ENCODE results near the gene IGHMBP2. TPM values are rescaled to one million over a fixed set of nuclear protein-coding genes. Genes with fewer than 3 reads are reported as not detected.
"Not testable (repeated sequence)": the region's sequence is repeated elsewhere in the genome, so short reads cannot be mapped to it uniquely, and the experiment has no call there.

The IGHMBP2 gene
- total RNA-seq, 1 donor from 2014 or later: 31.6 TPM

- Mint-ChIP-seq H3K27me3 (ENCODE audit: low read depth) (peaks cover 4% of the 10 kb centered on the region), H3K4me1 (ENCODE audit: low read depth) (peaks cover 15% of the 10 kb centered on the region), H3K9me3 (no peaks in the 10 kb centered on the region), H3K4me3 (ENCODE audit: low read depth) (no peak overlapping the region), H3K36me3 (ENCODE audit: low read depth) (peaks cover 5% of the 10 kb centered on the region), H3K27ac (no peak overlapping the region)
- intact Hi-C loops (cut with micrococcal nuclease): no loop called here
- DNase-seq (ENCODE audit: low spot score): no peak
Observed at GRCh38 chr11:68969386-68969785, 65.7 kb downstream of the IGHMBP2 start.

DNA sequence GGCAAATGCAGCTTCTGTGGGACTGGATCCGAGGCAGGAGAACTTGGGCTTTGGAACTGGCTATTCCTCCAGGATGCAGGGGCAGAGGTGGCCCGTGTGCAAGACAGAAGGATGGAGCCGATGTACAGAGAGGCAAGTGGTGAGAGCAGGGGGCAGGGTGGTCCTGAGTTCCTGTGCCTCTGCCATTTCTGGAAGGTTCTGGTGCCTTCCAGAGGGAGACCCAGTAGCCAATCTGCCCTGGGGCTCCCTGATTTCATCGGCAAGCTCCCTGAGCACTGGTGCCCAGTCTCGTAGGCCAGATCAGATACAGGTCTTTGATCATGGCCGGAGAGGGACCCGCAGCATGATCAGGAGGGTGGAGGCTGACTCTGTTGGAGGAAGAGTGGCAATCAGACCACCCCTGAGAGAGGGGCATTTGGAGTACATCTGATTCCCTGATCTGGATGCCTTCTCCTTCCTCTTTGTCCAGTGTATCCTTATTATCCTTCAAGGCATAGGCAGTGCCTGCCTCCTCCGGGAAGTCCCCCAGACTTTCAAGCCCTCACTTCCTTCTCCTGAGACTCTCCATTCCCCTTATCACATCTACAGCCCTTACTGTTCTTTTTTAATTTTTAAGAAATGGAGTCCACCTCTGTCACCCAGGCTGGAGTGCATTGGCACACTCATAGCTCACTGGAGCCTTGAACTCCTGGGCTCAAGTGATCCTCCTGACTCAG lies 67.4 kb downstream of the IGHMBP2 start:
- Mint-ChIP-seq H3K36me3 (ENCODE audit: low read depth) (no peaks in the 10 kb centered on the region), H3K4me1 (ENCODE audit: low read depth) (peaks cover 6% of the 10 kb centered on the region), H3K9me3 (no peaks in the 10 kb centered on the region), H3K27ac (no peak overlapping the region), H3K27me3 (ENCODE audit: low read depth) (peaks cover 4% of the 10 kb centered on the region), H3K4me3 (ENCODE audit: low read depth) (no peak overlapping the region)
- intact Hi-C loops (cut with micrococcal nuclease): no loop called here
- no peak for DNase-seq (ENCODE audit: low spot score)

- no peak for DNase-seq (ENCODE audit: low spot score)
Observed at GRCh38 chr11:68973219-68973618, 69.5 kb downstream of the IGHMBP2 start.

GRCh38 chr11:68973706-68974105 lies 70.0 kb downstream of the IGHMBP2 start:
- H3K4me1 Mint-ChIP-seq (ENCODE audit: low read depth); H3K4me3 Mint-ChIP-seq (ENCODE audit: low read depth); H3K27me3 Mint-ChIP-seq (ENCODE audit: low read depth); H3K9me3 Mint-ChIP-seq; H3K27ac Mint-ChIP-seq; DNase-seq (ENCODE audit: low spot score); H3K36me3 Mint-ChIP-seq (ENCODE audit: low read depth); intact Hi-C loops (cut with micrococcal nuclease): not testable (repeated sequence)

More at GRCh38 chr11:68973219-68973618, 69.5 kb downstream of the IGHMBP2 start:
- H3K9me3 Mint-ChIP-seq: no peaks in the 10 kb centered on the region
- peaks cover 2% of the 10 kb centered on the region for H3K4me1 Mint-ChIP-seq (ENCODE audit: low read depth)
- H3K27ac Mint-ChIP-seq: no peak overlapping the region
- intact Hi-C loops (cut with micrococcal nuclease): no loop called here
- H3K4me3 Mint-ChIP-seq (ENCODE audit: low read depth): no peak overlapping the region
- peaks cover 7% of the 10 kb centered on the region for H3K27me3 Mint-ChIP-seq (ENCODE audit: low read depth)
- H3K36me3 Mint-ChIP-seq (ENCODE audit: low read depth): no peaks in the 10 kb centered on the region

DNA sequence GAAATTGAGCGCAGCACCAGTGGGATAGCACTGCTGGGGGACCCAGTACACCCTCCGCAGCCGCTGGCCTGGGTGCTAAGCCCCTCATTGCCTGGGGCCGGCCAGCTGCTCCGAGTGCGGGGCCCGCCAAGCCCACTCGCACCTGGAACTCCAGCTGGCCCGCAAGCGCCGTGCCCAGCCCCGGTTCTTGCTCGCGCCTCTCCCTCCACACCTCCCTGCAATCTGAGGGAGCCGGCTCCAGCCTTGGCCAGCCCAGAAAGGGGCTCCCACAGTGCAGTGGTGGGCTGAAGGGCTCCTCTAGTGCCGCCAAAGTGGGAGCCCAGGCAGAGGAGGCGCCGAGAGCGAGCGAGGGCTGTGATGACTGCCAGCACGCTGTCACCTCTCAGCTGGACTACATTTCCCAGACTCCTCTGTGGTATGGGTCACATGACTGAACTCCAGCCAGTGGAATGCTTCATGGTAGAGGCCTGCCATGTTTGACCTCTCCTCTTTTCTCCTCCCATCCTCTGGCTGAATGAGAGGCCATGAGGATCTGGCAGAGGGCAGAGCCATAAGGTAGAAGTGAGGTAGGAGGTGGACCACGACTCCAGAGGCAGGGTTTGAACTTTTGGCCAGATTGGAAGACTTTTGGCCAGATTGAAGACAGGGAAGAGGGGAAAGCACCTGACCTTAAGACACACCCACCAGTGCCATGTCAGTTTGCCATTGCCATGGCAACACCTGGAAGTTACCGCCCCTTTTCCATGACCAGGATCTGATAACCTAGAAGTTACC lies 70.9 kb downstream of the IGHMBP2 start:
- intact Hi-C loops (cut with micrococcal nuclease): no loop called here
- peak overlapping the region; percentile 77 for H3K27ac Mint-ChIP-seq
- no peak overlapping the region for H3K4me3 Mint-ChIP-seq (ENCODE audit: low read depth)
- H3K36me3 Mint-ChIP-seq (ENCODE audit: low read depth): no peaks in the 10 kb centered on the region
- H3K4me1 Mint-ChIP-seq (ENCODE audit: low read depth): peaks cover 2% of the 10 kb centered on the region
- peak; percentile 20 for DNase-seq (ENCODE audit: low spot score)
- peaks cover 7% of the 10 kb centered on the region for H3K27me3 Mint-ChIP-seq (ENCODE audit: low read depth)
- H3K9me3 Mint-ChIP-seq: no peaks in the 10 kb centered on the region

GRCh38 chr11:68976095-68976494 lies 72.4 kb downstream of the IGHMBP2 start:
- Mint-ChIP-seq H3K4me1 (ENCODE audit: low read depth) (peaks cover 2% of the 10 kb centered on the region), H3K9me3 (no peaks in the 10 kb centered on the region), H3K4me3 (ENCODE audit: low read depth) (no peak overlapping the region), H3K36me3 (ENCODE audit: low read depth) (no peaks in the 10 kb centered on the region), H3K27me3 (ENCODE audit: low read depth) (peaks cover 7% of the 10 kb centered on the region), H3K27ac (no peak overlapping the region)
- intact Hi-C loops (cut with micrococcal nuclease): no loop called here
- DNase-seq (ENCODE audit: low spot score): no peak

DNA sequence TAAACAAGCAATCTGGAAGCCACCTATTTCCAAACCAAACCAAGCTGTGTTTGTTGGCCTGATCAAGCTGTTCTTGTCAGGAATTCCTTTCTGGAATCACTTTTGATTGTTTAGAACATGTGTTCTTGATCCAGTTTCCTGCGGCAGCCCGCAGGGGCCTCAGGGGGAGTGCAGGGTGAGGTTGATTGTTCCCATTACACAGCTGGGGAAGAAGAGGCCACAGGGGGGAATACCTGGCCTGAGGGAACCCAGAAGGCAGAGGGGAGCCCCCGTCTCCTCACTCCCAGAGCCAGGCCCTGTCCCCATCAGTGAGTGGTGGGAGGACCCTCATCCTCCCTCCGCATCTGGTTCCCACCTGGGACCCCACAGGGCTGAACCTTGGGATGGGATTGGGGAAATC lies 72.9 kb downstream of the IGHMBP2 start:
- H3K27me3 Mint-ChIP-seq (ENCODE audit: low read depth): peaks cover 7% of the 10 kb centered on the region
- H3K4me3 Mint-ChIP-seq (ENCODE audit: low read depth): no peak overlapping the region
- H3K27ac Mint-ChIP-seq: no peak overlapping the region
- no peak for DNase-seq (ENCODE audit: low spot score)
- no peaks in the 10 kb centered on the region for H3K9me3 Mint-ChIP-seq
- H3K4me1 Mint-ChIP-seq (ENCODE audit: low read depth): peaks cover 2% of the 10 kb centered on the region
- intact Hi-C loops (cut with micrococcal nuclease): no loop called here
- no peaks in the 10 kb centered on the region for H3K36me3 Mint-ChIP-seq (ENCODE audit: low read depth)

DNA sequence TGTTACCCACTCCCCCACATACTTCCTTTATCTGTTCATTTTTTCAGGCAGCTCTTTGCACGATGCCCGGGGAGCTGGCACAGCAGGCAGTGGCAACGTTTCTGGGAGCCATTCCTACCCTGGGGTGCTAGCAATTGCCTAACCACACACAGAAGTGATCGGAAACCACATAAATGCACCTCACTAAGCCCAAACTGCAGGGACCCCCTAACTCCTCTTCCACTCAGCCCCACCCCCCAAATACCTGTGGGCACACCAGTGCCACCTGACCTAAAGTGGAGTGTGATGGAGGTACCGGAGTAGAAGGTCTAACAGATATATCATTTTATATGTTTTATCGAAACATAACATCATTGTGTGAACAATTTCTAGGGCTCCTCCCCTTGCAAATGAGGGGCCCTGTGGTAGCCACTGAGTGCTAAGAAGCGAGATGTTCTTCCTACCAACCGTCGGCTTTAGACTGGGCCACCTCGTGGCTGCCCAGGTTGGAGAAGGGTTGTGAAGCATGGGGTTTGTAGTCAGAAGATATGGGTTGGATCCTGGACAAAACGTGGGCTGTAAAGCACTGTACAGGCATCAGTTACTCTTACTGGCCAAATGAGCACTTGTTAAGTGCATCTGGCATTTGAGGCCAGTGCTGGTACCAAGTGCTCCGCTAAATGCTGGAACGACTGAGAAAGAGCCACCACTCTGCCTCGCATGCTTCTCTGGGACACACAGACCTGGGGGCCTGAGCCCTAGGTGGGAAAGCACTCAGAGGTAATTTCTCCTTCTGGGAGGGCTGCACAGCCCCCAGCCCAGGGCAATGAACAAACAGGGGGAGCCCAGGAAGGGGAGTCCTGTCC lies 74.3 kb downstream of the IGHMBP2 start:
- DNase-seq (ENCODE audit: low spot score): no peak
- H3K4me3 Mint-ChIP-seq (ENCODE audit: low read depth): no peak overlapping the region

GRCh38 chr11:68978626-68978930 lies 74.9 kb downstream of the IGHMBP2 start:
- DNase-seq (ENCODE audit: low spot score): no peak
- Mint-ChIP-seq H3K27ac (no peak overlapping the region), H3K36me3 (ENCODE audit: low read depth) (no peaks in the 10 kb centered on the region), H3K4me1 (ENCODE audit: low read depth) (peaks cover 2% of the 10 kb centered on the region), H3K9me3 (no peaks in the 10 kb centered on the region), H3K27me3 (ENCODE audit: low read depth) (peaks cover 4% of the 10 kb centered on the region), H3K4me3 (ENCODE audit: low read depth) (no peak overlapping the region)
- intact Hi-C loops (cut with micrococcal nuclease): no loop called here

More for the DNA sequence above, 74.3 kb downstream of the IGHMBP2 start:
- intact Hi-C loops (cut with micrococcal nuclease): no loop called here
- no peaks in the 10 kb centered on the region for H3K36me3 Mint-ChIP-seq (ENCODE audit: low read depth)
- H3K4me1 Mint-ChIP-seq (ENCODE audit: low read depth): peaks cover 2% of the 10 kb centered on the region
- no peak overlapping the region for H3K27ac Mint-ChIP-seq
- no peaks in the 10 kb centered on the region for H3K9me3 Mint-ChIP-seq
- H3K27me3 Mint-ChIP-seq (ENCODE audit: low read depth): peaks cover 4% of the 10 kb centered on the region

DNA sequence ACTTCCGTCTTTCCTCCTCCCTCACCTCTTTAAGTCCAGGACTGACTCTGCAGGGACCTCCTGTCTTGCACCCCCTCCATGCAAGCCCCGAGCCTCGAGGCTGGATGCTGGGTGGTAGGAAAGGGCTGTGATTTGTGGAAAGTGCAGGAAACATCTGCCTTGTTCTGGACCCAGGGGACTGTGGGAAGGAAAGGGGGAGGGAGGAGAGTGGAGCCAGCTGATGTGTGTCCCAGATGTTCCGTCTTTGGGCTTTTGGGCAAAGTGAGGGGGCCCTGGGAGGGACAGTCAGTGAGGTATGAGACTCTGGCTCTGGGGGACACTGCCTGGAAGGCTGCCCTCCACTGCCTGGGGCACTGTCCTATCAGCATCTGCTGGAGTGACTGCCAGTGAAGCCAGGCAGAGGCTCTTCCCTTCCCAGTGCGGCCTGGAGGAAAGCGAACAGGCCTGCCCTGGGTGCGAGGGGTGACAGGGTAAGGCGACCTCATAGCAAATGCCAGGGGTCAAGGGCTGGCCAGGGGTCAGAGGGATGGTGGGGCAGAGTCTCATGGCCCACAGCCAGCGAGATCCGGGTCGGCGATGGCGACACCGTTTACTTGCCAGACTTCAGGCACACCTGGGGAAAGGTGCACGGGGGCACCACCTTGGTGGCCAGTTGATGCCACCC lies 75.4 kb downstream of the IGHMBP2 start:
- DNase-seq (ENCODE audit: low spot score): no peak
- Mint-ChIP-seq H3K36me3 (ENCODE audit: low read depth) (no peaks in the 10 kb centered on the region), H3K27ac (no peak overlapping the region), H3K27me3 (ENCODE audit: low read depth) (peaks cover 4% of the 10 kb centered on the region), H3K4me1 (ENCODE audit: low read depth) (peaks cover 2% of the 10 kb centered on the region), H3K9me3 (no peaks in the 10 kb centered on the region), H3K4me3 (ENCODE audit: low read depth) (no peak overlapping the region)
- intact Hi-C loops (cut with micrococcal nuclease): no loop called here

DNA sequence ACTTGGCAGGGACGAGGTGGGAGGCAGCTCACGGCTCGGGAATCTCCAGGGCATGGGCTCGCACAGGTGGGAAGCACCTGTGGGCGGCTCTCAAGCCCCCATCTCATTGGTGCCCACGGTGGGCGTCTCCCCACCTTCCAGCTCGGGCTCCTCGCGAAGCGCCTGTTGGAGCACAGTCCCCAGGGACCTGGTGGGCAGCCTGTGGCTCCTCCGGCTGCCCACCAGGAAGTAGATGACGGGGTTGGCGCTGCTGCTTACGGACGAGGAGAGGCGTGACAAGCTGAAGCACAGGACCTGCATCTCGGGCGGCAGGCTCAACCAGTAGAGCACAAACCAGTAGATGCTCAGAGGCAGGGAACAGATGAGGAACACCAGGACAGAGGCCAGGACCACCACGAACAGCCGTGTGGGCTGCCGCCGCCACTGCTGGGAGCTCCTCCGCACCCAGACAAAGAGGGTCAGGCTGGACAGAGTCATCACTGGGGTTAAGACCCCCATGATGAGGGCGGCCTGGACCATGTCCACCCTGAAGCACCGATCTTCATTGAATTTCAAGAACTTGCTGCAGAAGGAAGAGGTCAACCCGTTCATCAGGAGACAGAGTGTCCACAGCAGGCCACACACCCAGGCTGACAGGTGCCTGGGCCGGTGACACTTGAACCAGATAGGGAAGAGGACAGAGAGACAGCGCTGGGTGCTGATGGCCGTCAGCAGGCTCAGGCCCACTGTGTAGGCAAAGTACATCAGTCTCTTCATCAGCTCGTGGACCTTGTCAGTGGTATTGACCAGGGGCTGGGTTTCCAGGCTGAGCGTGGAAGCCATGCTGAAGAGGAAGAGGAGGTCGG lies 76.5 kb downstream of the IGHMBP2 start:
- DNase-seq (ENCODE audit: low spot score): no peak
- intact Hi-C loops (cut with micrococcal nuclease): no loop called here
- Mint-ChIP-seq H3K4me3 (ENCODE audit: low read depth) (no peak overlapping the region), H3K9me3 (no peaks in the 10 kb centered on the region), H3K27ac (no peak overlapping the region), H3K4me1 (ENCODE audit: low read depth) (no peaks in the 10 kb centered on the region), H3K36me3 (ENCODE audit: low read depth) (no peaks in the 10 kb centered on the region), H3K27me3 (ENCODE audit: low read depth) (peaks cover 5% of the 10 kb centered on the region)

DNA sequence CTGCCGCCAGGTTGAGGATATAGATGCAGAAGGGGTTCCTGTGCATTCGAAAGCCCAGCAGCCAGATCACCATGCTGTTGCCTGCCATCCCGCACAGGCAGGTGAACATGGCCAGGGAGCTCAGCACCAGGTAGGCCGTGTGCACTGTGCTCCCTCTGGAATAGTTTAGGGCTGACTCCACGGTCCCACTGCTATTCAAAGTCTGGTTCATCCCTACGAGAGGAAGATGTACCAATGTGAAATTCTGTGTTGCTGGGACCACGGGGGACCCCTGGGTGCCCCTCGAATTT lies 77.0 kb downstream of the IGHMBP2 start, which contains the start of gene MRGPRD:
MRGPRD (minus strand) TSS at position 211 of the 290 bp plus-strand sequence; CDS start at position 211, 0 bp downstream.
- H3K36me3 Mint-ChIP-seq (ENCODE audit: low read depth): no peaks in the 10 kb centered on the region
- H3K9me3 Mint-ChIP-seq: no peaks in the 10 kb centered on the region
- no peaks in the 10 kb centered on the region for H3K4me1 Mint-ChIP-seq (ENCODE audit: low read depth)
- H3K27me3 Mint-ChIP-seq (ENCODE audit: low read depth): peaks cover 6% of the 10 kb centered on the region
- no peak within 1 kb of the TSS for H3K27ac Mint-ChIP-seq
- no peak within 1 kb of the TSS for H3K4me3 Mint-ChIP-seq (ENCODE audit: low read depth)
- DNase-seq (ENCODE audit: low spot score): no peak
- intact Hi-C loops (cut with micrococcal nuclease): no loop called here

All from activated T-helper 2 cell treated with anti-CD3 and anti-CD28 coated beads, Interferon-gamma antibody, Interleukin-2, Interleukin-4, amounts not matched to agents 10 μg/mL and 5 μg/mL and 100 μg/mL, durations not matched to agents 14 hours and 24 hours and 36 hours (primary cell).